GM21447 (cell line): ENCODE results near the gene IRF7.

Source experiments
- ATAC-seq: cut with Tn5 transposase; IDR thresholded peaks from one replicate; pipeline ENCODE4 v1.9.1; 2021; ENCODE audit not compliant: unreplicated experiment

Gene IRF7

GRCh38 chr11:641806-642370 is 26.1 kb upstream of the IRF7 start:
- no peak for ATAC-seq

GRCh38 chr11:640021-640706 is 24.4 kb upstream of the IRF7 start:
- ATAC-seq = no peak

GRCh38 chr11:639332-639955 is 23.7 kb upstream of the IRF7 start:
- ATAC-seq = no peak

GRCh38 chr11:638631-639331 is 23.0 kb upstream of the IRF7 start:
- ATAC-seq = no peak

- no peak for ATAC-seq
Measured at GRCh38 chr11:637593-638521, 22.1 kb upstream of the IRF7 start.

GRCh38 chr11:637333-637592 is 21.5 kb upstream of the IRF7 start:
- no peak for ATAC-seq

- no peak for ATAC-seq
Measured at GRCh38 chr11:636511-637332, 21.0 kb upstream of the IRF7 start, which contains the start of gene DRD4. TSS of gene DRD4 (plus strand) at chr11:637269. CDS start at chr11:637305, 36 bp downstream.

GRCh38 chr11:635945-636510 is 20.3 kb upstream of the IRF7 start:
- no peak for ATAC-seq

GRCh38 chr11:630871-631270 is 15.1 kb upstream of the IRF7 start:
- ATAC-seq = no peak

- no peak for ATAC-seq
Measured at GRCh38 chr11:629237-629583, 13.5 kb upstream of the IRF7 start.

GRCh38 chr11:628056-628455 is 12.3 kb upstream of the IRF7 start:
- no peak for ATAC-seq

- ATAC-seq = no peak
Measured at GRCh38 chr11:627308-627576, 11.5 kb upstream of the IRF7 start.

GRCh38 chr11:626475-627307 is 10.9 kb upstream of the IRF7 start, which contains the start of gene SCT:
TSS of gene SCT (minus strand) at chr11:627181. CDS start at chr11:627143, 38 bp downstream.
- ATAC-seq = no peak

- ATAC-seq = no peak
Measured at GRCh38 chr11:625636-626268, 10.0 kb upstream of the IRF7 start.

GRCh38 chr11:624705-625635 is 9.2 kb upstream of the IRF7 start, which contains the start of gene CDHR5:
TSS of gene CDHR5 (minus strand) at chr11:624955. CDS start at chr11:624902, 53 bp downstream.
- ATAC-seq = no peak

GRCh38 chr11:623999-624704 is 8.4 kb upstream of the IRF7 start:
- ATAC-seq = no peak

- no peak for ATAC-seq
Measured at GRCh38 chr11:623349-623869, 7.7 kb upstream of the IRF7 start.
